ENCODE results near the gene PTPRR. TPM values are rescaled to one million over a fixed set of nuclear protein-coding genes. Genes with fewer than 3 reads are reported as not detected.

Gene PTPRR
- total and polyA plus RNA-seq, 9 donors, result 0.15 to 1.5 (median 0.32) TPM; not detected in 1

- Histone ChIP-seq H3K9me3 (no peaks in the 10 kb centered on the region), H3K27me3 (no peaks in the 10 kb centered on the region), H3K4me3 (no peak overlapping the region), H3K27ac (no peak overlapping the region), H3K36me3 (no peaks in the 10 kb centered on the region), H3K4me1 (ENCODE audit: insufficient read depth) (no peaks in the 10 kb centered on the region)
- TF ChIP-seq, protein P1, sequence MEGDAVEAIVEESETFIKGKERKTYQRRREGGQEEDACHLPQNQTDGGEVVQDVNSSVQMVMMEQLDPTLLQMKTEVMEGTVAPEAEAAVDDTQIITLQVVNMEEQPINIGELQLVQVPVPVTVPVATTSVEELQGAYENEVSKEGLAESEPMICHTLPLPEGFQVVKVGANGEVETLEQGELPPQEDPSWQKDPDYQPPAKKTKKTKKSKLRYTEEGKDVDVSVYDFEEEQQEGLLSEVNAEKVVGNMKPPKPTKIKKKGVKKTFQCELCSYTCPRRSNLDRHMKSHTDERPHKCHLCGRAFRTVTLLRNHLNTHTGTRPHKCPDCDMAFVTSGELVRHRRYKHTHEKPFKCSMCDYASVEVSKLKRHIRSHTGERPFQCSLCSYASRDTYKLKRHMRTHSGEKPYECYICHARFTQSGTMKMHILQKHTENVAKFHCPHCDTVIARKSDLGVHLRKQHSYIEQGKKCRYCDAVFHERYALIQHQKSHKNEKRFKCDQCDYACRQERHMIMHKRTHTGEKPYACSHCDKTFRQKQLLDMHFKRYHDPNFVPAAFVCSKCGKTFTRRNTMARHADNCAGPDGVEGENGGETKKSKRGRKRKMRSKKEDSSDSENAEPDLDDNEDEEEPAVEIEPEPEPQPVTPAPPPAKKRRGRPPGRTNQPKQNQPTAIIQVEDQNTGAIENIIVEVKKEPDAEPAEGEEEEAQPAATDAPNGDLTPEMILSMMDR (IDR thresholded peaks at IDR 0.05), result no peak
- TF ChIP-seq POLR2A (IDR thresholded peaks at IDR 0.05) (no peak), EP300 (IDR thresholded peaks at IDR 0.05) (no peak)
- intact Hi-C loops (cut with DNase I), result no loop called here
- DNase-seq, result no peak
- WGBS, 3 donors, result 71 to 90% (median 89%) methylated on average over 4 of the region's 4 CpGs
Measured at GRCh38 chr12:70933133-70933532, 12.6 kb upstream of the PTPRR start.

DNA sequence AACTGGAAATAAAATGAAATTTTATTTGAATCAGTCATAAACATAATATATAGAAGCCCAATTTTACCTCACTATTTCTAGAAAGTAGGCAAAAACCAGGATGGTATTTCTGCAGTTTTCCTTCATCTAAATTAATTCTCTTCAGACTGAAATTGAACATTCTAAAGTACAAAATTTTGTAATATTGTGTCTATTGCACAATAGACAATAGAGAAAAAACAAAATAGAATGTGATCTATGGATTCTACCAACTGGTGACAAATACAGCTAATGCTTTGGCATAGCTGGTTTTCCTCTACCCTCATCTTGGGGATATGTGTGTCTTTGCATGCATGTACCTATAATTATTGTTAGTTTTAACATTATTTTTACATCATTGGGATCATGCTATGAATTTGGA lies 8.5 kb upstream of the PTPRR start:
- Histone ChIP-seq H3K27ac (no peak overlapping the region), H3K9me3 (no peaks in the 10 kb centered on the region), H3K4me3 (no peak overlapping the region), H3K36me3 (no peaks in the 10 kb centered on the region), H3K27me3 (no peaks in the 10 kb centered on the region), H3K4me1 (ENCODE audit: insufficient read depth) (no peaks in the 10 kb centered on the region)
- DNase-seq, result no peak
- intact Hi-C loops (cut with DNase I), result no loop called here
- TF ChIP-seq POLR2A (IDR thresholded peaks at IDR 0.05) (no peak), EP300 (IDR thresholded peaks at IDR 0.05) (no peak)
- TF ChIP-seq, protein P1 (IDR thresholded peaks at IDR 0.05), result no peak

GRCh38 chr12:70928071-70928470 lies 7.5 kb upstream of the PTPRR start:
- WGBS, 3 donors, result 86 to 96% (median 88%) methylated on average over 1 of the region's 1 CpG
- Histone ChIP-seq H3K27ac (no peak overlapping the region), H3K27me3 (no peaks in the 10 kb centered on the region), H3K4me3 (no peak overlapping the region), H3K9me3 (no peaks in the 10 kb centered on the region), H3K36me3 (no peaks in the 10 kb centered on the region), H3K4me1 (ENCODE audit: insufficient read depth) (no peaks in the 10 kb centered on the region)
- intact Hi-C loops (cut with DNase I), result no loop called here
- TF ChIP-seq, protein P1 (IDR thresholded peaks at IDR 0.05), result no peak
- TF ChIP-seq EP300 (IDR thresholded peaks at IDR 0.05), result no peak
- TF ChIP-seq POLR2A (IDR thresholded peaks at IDR 0.05), result no peak
- no peak for DNase-seq

DNA sequence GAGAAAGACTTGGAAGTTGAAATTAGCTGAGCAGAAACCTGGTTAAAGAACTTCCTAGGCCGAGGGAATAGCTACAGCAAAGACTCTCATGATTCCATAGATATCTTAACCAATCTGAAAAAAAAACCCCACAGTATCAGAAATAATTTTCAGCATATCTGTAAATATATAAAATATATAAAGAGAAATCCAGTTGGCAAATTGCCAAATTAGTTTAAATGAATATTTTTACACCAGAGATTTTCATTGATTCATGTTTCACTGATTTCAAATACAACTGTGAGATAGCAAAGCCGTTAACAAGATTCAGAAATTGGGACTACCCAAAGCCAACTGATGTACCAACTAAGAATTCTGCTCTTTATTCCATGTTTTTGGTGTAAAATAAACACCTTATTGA lies 6.8 kb upstream of the PTPRR start:
- DNase-seq, result no peak
- H3K36me3 ChIP-seq, result no peaks in the 10 kb centered on the region
- intact Hi-C loops (cut with DNase I), result no loop called here
- H3K27me3 ChIP-seq, result no peaks in the 10 kb centered on the region
- no peak overlapping the region for H3K27ac ChIP-seq
- no peak overlapping the region for H3K4me3 ChIP-seq
- 78 to 88% (median 83%) methylated on average over 2 of the region's 2 CpGs for WGBS, 3 donors
- TF ChIP-seq EP300 (IDR thresholded peaks at IDR 0.05) (no peak), POLR2A (IDR thresholded peaks at IDR 0.05) (no peak)
- TF ChIP-seq, protein P1 (IDR thresholded peaks at IDR 0.05), result no peak
- H3K9me3 ChIP-seq, result no peaks in the 10 kb centered on the region
- H3K4me1 ChIP-seq (ENCODE audit: insufficient read depth), result no peaks in the 10 kb centered on the region

- Histone ChIP-seq H3K27me3 (no peaks in the 10 kb centered on the region), H3K4me1 (ENCODE audit: insufficient read depth) (peaks cover under 1% of the 10 kb centered on the region), H3K9me3 (no peaks in the 10 kb centered on the region), H3K36me3 (no peaks in the 10 kb centered on the region), H3K27ac (no peak overlapping the region), H3K4me3 (no peak overlapping the region)
- WGBS, 3 donors, result 63 to 73% (median 63%) methylated on average over 1 of the region's 1 CpG
- intact Hi-C loops (cut with DNase I), result no loop called here
- TF ChIP-seq POLR2A (IDR thresholded peaks at IDR 0.05) (no peak), EP300 (IDR thresholded peaks at IDR 0.05) (no peak)
- TF ChIP-seq, protein P1 (IDR thresholded peaks at IDR 0.05), result no peak
- DNase-seq, result no peak
Measured at GRCh38 chr12:70925539-70925938, 5.0 kb upstream of the PTPRR start.

All from ovary (tissue), 9 donors.